SK-N-SH treated with all-trans-retinoic acid at 6 μM for 48 hours (cell line): ENCODE results near the gene SRPRA.

Source experiments
- ARNTL ChIP-seq: fragments of 450-650 bp; formaldehyde crosslinking; IDR thresholded peaks from 2 replicates; pipeline ENCODE4 v1.5.0; 2020; ENCODE audit warnings: low read depth, mild to moderate bottlenecking, moderate library complexity, borderline replicate concordance
- BACH2 ChIP-seq: fragments of 250-450 bp; sonication (Bioruptor Pico); IDR thresholded peaks from 2 replicates; pipeline ENCODE4 v1.9.0; 2021; ENCODE audit warnings: mild to moderate bottlenecking, borderline replicate concordance
- CREB5 ChIP-seq: fragments of 250-450 bp; sonication (Bioruptor Pico); IDR thresholded peaks from 2 replicates; pipeline ENCODE4 v1.5.1; 2020; ENCODE audit warnings: low read depth, mild to moderate bottlenecking, moderate library complexity
- CSRNP3 ChIP-seq: fragments of 250-450 bp; sonication (Bioruptor Pico); IDR thresholded peaks from 2 replicates; pipeline ENCODE4 v1.5.1; 2021; ENCODE audit warnings: mild to moderate bottlenecking, moderate library complexity
- ESRRG ChIP-seq: fragments of 250-450 bp; sonication (Bioruptor Pico); IDR thresholded peaks from 2 replicates; pipeline ENCODE4 v1.6.1; 2021; ENCODE audit warnings: mild to moderate bottlenecking
- GLIS3 ChIP-seq: fragments of 250-450 bp; sonication (Bioruptor Pico); IDR thresholded peaks from 2 replicates; pipeline ENCODE4 v1.5.0; 2020; ENCODE audit warnings: mild to moderate bottlenecking, moderate library complexity
- OSR1 ChIP-seq: fragments of 250-450 bp; sonication (Bioruptor Pico); IDR thresholded peaks from 2 replicates; pipeline ENCODE4 v1.8.0; 2022; ENCODE audit warnings: moderate library complexity, mild to moderate bottlenecking, inconsistent platforms
- PATZ1 ChIP-seq: fragments of 250-450 bp; sonication (Bioruptor Pico); IDR thresholded peaks from 2 replicates; pipeline ENCODE4 v1.8.0; 2020; ENCODE audit warnings: mild to moderate bottlenecking, moderate library complexity, borderline replicate concordance
- RARB ChIP-seq: fragments of 250-450 bp; sonication (Bioruptor Pico); IDR thresholded peaks from 2 replicates; pipeline ENCODE4 v1.8.0; 2021; ENCODE audit warnings: mild to moderate bottlenecking, moderate library complexity
- SNAI2 ChIP-seq: fragments of 250-450 bp; sonication (Bioruptor Pico); IDR thresholded peaks from 2 replicates; pipeline ENCODE4 v1.5.0; 2020; ENCODE audit warnings: mild to moderate bottlenecking, moderate library complexity
- ZFP3 ChIP-seq: fragments of 250-450 bp; sonication (Bioruptor Pico); IDR thresholded peaks from 2 replicates; pipeline ENCODE4 v1.5.0; 2020; ENCODE audit warnings: mild to moderate bottlenecking, moderate library complexity
- ZFP30 ChIP-seq: fragments of 450-650 bp; formaldehyde crosslinking; IDR thresholded peaks from 2 replicates; pipeline ENCODE4 v1.5.0; 2022; ENCODE audit warnings: mild to moderate bottlenecking, moderate library complexity
- ZNF70 ChIP-seq: fragments of 450-650 bp; formaldehyde crosslinking; IDR thresholded peaks from 2 replicates; pipeline ENCODE4 v1.5.0; 2020; ENCODE audit warnings: mild to moderate bottlenecking, moderate library complexity
- ZNF8 ChIP-seq: fragments of 450-650 bp; formaldehyde crosslinking; IDR thresholded peaks from 2 replicates; pipeline ENCODE4 v1.5.0; 2020; ENCODE audit warnings: mild to moderate bottlenecking, moderate library complexity

- TF ChIP-seq OSR1 (CRISPR knock-in tag) (no peak), ZFP3 (CRISPR knock-in tag) (no peak), ZNF8 (CRISPR knock-in tag) (no peak), PATZ1 (no peak), GLIS3 (CRISPR knock-in tag) (no peak), ESRRG (no peak), SNAI2 (CRISPR knock-in tag) (no peak), CREB5 (CRISPR knock-in tag) (no peak), ZFP30 (no peak), CSRNP3 (CRISPR knock-in tag) (no peak), ZNF70 (CRISPR knock-in tag) (no peak), RARB (CRISPR knock-in tag) (no peak), ARNTL (CRISPR knock-in tag) (no peak), BACH2 (CRISPR knock-in tag) (no peak)
Measured at GRCh38 chr11:126216526-126217305, 52.0 kb downstream of the SRPRA start.
